Measurements from ENCODE around the gene GPC5. TPM values are rescaled to one million over a fixed set of nuclear protein-coding genes. Genes with fewer than 3 reads are reported as not detected.
"Not testable (repeated sequence)": the region's sequence is repeated elsewhere in the genome, so short reads cannot be mapped to it uniquely, and the experiment has no call there.

Gene GPC5
- total and polyA plus RNA-seq, 7 experiments from 2014 or later, result 0.10 to 0.38 TPM; not detected in 5

DNA sequence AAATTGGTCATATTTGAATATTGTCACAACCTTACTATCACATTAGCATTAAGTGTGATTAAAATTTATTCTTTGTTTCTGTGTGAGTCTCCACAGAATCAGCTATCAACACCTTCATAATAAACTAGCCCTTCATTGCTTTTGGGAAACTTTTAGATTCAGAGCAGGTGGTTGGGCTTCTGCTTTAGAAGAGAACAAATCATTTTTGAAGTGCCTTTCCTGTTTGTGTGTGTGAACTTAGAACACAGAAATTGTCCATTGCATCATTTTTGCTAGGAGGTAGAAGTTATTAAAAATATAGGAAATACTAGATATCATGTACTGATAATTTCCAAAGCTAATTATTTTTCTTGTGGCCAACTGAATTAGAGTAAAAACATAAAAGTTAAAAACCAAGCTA lies 500.6 kb downstream of the GPC5 start:
- H3K4me3 ChIP-seq (ENCODE audit: low read length); H3K36me3 ChIP-seq (ENCODE audit: control insufficient read depth in 2 of 3, insufficient read depth in 3 of 3, low read length in 3 of 3); H3K4me3 Mint-ChIP-seq; ATAC-seq; H3K36me3 Mint-ChIP-seq; H3K4me1 Mint-ChIP-seq; H3K27me3 ChIP-seq (ENCODE audit: control insufficient read depth in 2 of 2, insufficient read depth in 2 of 2, low read length in 2 of 2); POLR2A ChIA-PET; CTCF ChIA-PET; H3K27ac Mint-ChIP-seq; DNase-seq; intact Hi-C loops (cut with micrococcal nuclease); H3K9me3 ChIP-seq (ENCODE audit: control insufficient read depth in 2 of 3, low read length in 3 of 3); H3K4me1 ChIP-seq (ENCODE audit: control insufficient read depth in 2 of 2, insufficient read depth in 2 of 2, low read length in 2 of 2); H3K27me3 Mint-ChIP-seq; H3K27ac ChIP-seq (ENCODE audit: low read depth, low read length): not testable (repeated sequence)
- peaks cover 0 to 10% (median 1%) of the 10 kb centered on the region in 11 donors for H3K9me3 Mint-ChIP-seq

DNA sequence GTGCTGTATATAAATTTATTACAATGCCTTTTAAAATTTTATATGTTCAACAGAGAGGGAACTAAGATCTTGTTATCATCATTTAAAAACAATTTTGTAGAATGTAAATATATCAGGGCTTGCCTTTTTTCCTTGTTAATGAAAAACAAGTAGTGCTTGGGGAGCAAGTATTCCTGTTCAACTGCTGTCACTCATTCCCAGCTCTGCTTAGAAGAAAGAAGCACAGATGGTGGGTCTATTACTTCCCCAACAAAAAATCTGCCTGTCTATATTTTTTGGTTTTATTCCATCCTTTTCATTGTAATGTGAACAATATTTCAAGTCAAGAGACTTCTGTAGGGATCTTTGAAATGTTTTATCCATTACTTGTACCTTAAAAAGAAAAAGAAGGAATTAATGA lies 503.9 kb downstream of the GPC5 start:
- DNase-seq, result no peak
- Histone ChIP-seq H3K27me3 (ENCODE audit: control insufficient read depth in 2 of 2, insufficient read depth in 2 of 2, low read length in 2 of 2) (no peaks in the 10 kb centered on the region), H3K9me3 (ENCODE audit: control insufficient read depth in 2 of 3, low read length in 3 of 3) (no peaks in the 10 kb centered on the region), H3K4me3 (ENCODE audit: low read length) (no peak overlapping the region), H3K27ac (ENCODE audit: low read depth, low read length) (no peak overlapping the region), H3K36me3 (ENCODE audit: control insufficient read depth in 2 of 3, insufficient read depth in 3 of 3, low read length in 3 of 3) (no peaks in the 10 kb centered on the region), H3K4me1 (ENCODE audit: control insufficient read depth in 2 of 2, insufficient read depth in 2 of 2, low read length in 2 of 2) (no peaks in the 10 kb centered on the region)
- ChIA-PET POLR2A (no interaction called here), CTCF (no interaction called here)
- intact Hi-C loops (cut with micrococcal nuclease), result no loop called here
- H3K36me3 Mint-ChIP-seq, result no peaks in the 10 kb centered on the region
- H3K4me3 Mint-ChIP-seq, result no peak overlapping the region
- ATAC-seq, result no peak
- H3K4me1 Mint-ChIP-seq, result no peaks in the 10 kb centered on the region
- no peak overlapping the region for H3K27ac Mint-ChIP-seq
- peaks cover 0 to 6% (median 3%) of the 10 kb centered on the region in 11 donors for H3K9me3 Mint-ChIP-seq
- no peaks in the 10 kb centered on the region for H3K27me3 Mint-ChIP-seq

GRCh38 chr13:91904005-91904404 lies 505.6 kb downstream of the GPC5 start:
- CTCF ChIA-PET, result no interaction called here
- intact Hi-C loops (cut with micrococcal nuclease), result no loop called here

DNA sequence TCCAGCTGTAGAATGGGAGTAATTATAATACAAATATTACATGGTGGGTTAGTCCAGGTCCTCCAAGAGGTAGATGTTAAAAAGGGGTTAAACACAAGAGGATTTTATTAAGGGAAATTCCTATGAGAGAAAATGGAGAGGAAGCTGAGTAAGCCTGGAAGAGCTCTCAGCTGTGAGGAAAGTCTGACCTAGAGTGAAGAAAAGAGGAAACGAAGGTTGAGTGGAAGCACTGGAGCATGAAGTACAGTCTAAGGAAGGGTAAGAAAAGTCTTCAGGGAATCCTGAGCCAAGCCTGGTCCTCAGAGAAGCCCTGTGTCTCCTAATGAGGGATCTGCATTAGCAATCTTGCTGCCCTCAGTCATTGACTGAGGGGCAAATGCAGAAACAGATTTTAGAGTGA lies 506.2 kb downstream of the GPC5 start:
- H3K36me3 Mint-ChIP-seq, result no peaks in the 10 kb centered on the region
- DNase-seq (no peak), ATAC-seq (no peak)
- H3K36me3 ChIP-seq (ENCODE audit: control insufficient read depth in 2 of 3, insufficient read depth in 3 of 3, low read length in 3 of 3), result no peaks in the 10 kb centered on the region
- peaks cover 0 to 6% (median 3%) of the 10 kb centered on the region in 11 donors for H3K9me3 Mint-ChIP-seq
- ChIA-PET POLR2A (no interaction called here), CTCF (no interaction called here)
- no peaks in the 10 kb centered on the region for H3K9me3 ChIP-seq (ENCODE audit: control insufficient read depth in 2 of 3, low read length in 3 of 3)
- intact Hi-C loops (cut with micrococcal nuclease), result no loop called here
- H3K27me3 Mint-ChIP-seq, result no peaks in the 10 kb centered on the region
- no peak overlapping the region for H3K27ac Mint-ChIP-seq
- no peak overlapping the region for H3K4me3 ChIP-seq (ENCODE audit: low read length)
- H3K4me3 Mint-ChIP-seq, result no peak overlapping the region
- no peaks in the 10 kb centered on the region for H3K27me3 ChIP-seq (ENCODE audit: control insufficient read depth in 2 of 2, insufficient read depth in 2 of 2, low read length in 2 of 2)
- no peak overlapping the region for H3K27ac ChIP-seq (ENCODE audit: low read depth, low read length)
- H3K4me1 ChIP-seq (ENCODE audit: control insufficient read depth in 2 of 2, insufficient read depth in 2 of 2, low read length in 2 of 2), result no peaks in the 10 kb centered on the region
- no peaks in the 10 kb centered on the region for H3K4me1 Mint-ChIP-seq

More at GRCh38 chr13:91904005-91904404, 505.6 kb downstream of the GPC5 start:
- Histone ChIP-seq H3K9me3 (ENCODE audit: control insufficient read depth in 2 of 3, low read length in 3 of 3) (no peaks in the 10 kb centered on the region), H3K27me3 (ENCODE audit: control insufficient read depth in 2 of 2, insufficient read depth in 2 of 2, low read length in 2 of 2) (no peaks in the 10 kb centered on the region), H3K4me1 (ENCODE audit: control insufficient read depth in 2 of 2, insufficient read depth in 2 of 2, low read length in 2 of 2) (no peaks in the 10 kb centered on the region), H3K27ac (ENCODE audit: low read depth, low read length) (no peak overlapping the region), H3K4me3 (ENCODE audit: low read length) (no peak overlapping the region), H3K36me3 (ENCODE audit: control insufficient read depth in 2 of 3, insufficient read depth in 3 of 3, low read length in 3 of 3) (no peaks in the 10 kb centered on the region)
- Mint-ChIP-seq H3K27ac (no peak overlapping the region), H3K27me3 (no peaks in the 10 kb centered on the region), H3K4me3 (no peak overlapping the region), H3K4me1 (no peaks in the 10 kb centered on the region), H3K36me3 (no peaks in the 10 kb centered on the region), H3K9me3 (peaks cover 0 to 6% (median 3%) of the 10 kb centered on the region in 11 donors)
- POLR2A ChIA-PET, result no interaction called here
- ATAC-seq, result no peak
- no peak for DNase-seq

DNA sequence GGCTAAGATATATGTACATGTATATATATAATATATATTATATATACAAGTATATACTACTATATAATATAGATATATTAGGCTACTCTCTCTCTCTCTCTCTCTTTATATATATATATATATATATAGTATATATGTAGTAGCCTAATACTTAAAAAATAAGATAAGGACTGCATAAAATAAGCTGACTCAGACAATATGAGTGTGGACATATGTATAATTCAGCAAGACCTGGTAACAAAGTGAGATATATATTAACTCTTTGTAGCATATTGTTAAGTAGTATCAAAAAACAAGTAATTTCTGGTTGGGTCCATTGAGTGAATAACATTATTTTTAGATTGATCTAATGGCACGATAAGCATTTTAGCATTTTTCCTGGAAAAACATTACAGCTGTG lies 509.0 kb downstream of the GPC5 start:
- Mint-ChIP-seq H3K4me3 (no peak overlapping the region), H3K27me3 (no peaks in the 10 kb centered on the region), H3K4me1 (no peaks in the 10 kb centered on the region), H3K27ac (no peak overlapping the region), H3K36me3 (peaks cover 0 to 3% (median 0%) of the 10 kb centered on the region in 5 donors), H3K9me3 (peaks cover 0 to 10% (median 4%) of the 10 kb centered on the region in 11 donors)
- Histone ChIP-seq H3K4me3 (ENCODE audit: low read length) (no peak overlapping the region), H3K27me3 (ENCODE audit: control insufficient read depth in 2 of 2, insufficient read depth in 2 of 2, low read length in 2 of 2) (no peaks in the 10 kb centered on the region), H3K4me1 (ENCODE audit: control insufficient read depth in 2 of 2, insufficient read depth in 2 of 2, low read length in 2 of 2) (no peaks in the 10 kb centered on the region), H3K9me3 (ENCODE audit: control insufficient read depth in 2 of 3, low read length in 3 of 3) (no peaks in the 10 kb centered on the region), H3K36me3 (ENCODE audit: control insufficient read depth in 2 of 3, insufficient read depth in 3 of 3, low read length in 3 of 3) (no peaks in the 10 kb centered on the region), H3K27ac (ENCODE audit: low read depth, low read length) (no peak overlapping the region)
- DNase-seq (no peak), ATAC-seq (no peak)
- intact Hi-C loops (cut with micrococcal nuclease), result no loop called here
- POLR2A ChIA-PET, result no interaction called here
- CTCF ChIA-PET, result no interaction called here

- DNase-seq (no peak), ATAC-seq (no peak)
- Mint-ChIP-seq H3K4me3 (no peak overlapping the region), H3K9me3 (peaks cover 0 to 10% (median 4%) of the 10 kb centered on the region in 11 donors), H3K4me1 (no peaks in the 10 kb centered on the region), H3K27ac (no peak overlapping the region), H3K36me3 (peaks cover 0 to 3% (median 0%) of the 10 kb centered on the region in 5 donors), H3K27me3 (no peaks in the 10 kb centered on the region)
- no peak overlapping the region for H3K4me3 ChIP-seq (ENCODE audit: low read length)
- no peaks in the 10 kb centered on the region for H3K4me1 ChIP-seq (ENCODE audit: control insufficient read depth in 2 of 2, insufficient read depth in 2 of 2, low read length in 2 of 2)
- no peak overlapping the region for H3K27ac ChIP-seq (ENCODE audit: low read depth, low read length)
- intact Hi-C loops (cut with micrococcal nuclease), result no loop called here
- ChIA-PET POLR2A (no interaction called here), CTCF (no interaction called here)
- no peaks in the 10 kb centered on the region for H3K36me3 ChIP-seq (ENCODE audit: control insufficient read depth in 2 of 3, insufficient read depth in 3 of 3, low read length in 3 of 3)
- no peaks in the 10 kb centered on the region for H3K27me3 ChIP-seq (ENCODE audit: control insufficient read depth in 2 of 2, insufficient read depth in 2 of 2, low read length in 2 of 2)
- H3K9me3 ChIP-seq (ENCODE audit: control insufficient read depth in 2 of 3, low read length in 3 of 3), result no peaks in the 10 kb centered on the region
Measured at GRCh38 chr13:91909617-91910016, 511.2 kb downstream of the GPC5 start.

DNA sequence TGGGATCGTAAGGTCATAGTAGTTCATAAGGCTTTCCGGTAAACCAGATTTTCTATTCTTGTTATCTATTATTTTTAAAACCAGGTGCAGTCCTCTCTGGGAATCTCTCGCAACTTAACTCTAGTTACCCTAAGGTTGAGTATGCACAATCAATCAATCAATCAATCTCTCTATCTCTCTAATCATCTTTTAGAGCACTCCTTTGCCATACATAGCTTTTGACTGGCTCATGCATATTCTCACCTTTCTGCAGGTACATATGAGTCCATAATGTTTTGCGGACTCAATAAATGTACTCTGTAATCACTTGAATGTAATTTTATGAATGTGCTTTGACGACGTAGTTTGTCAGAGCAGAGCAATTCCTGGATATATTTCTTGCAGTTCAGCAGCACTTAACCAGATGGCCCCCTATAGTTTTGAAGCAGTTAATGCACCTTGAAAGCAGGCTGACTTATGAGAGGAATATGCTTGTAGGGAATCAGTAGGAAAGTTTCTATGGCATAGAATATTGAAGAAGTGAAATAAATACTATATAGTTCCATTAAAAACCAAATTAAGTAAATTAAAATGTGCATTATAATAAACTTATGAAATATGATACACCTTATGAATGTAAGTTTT lies 524.7 kb downstream of the GPC5 start:
- CTCF ChIA-PET, result no interaction called here
- DNase-seq (no peak), ATAC-seq (no peak)
- no peak overlapping the region for H3K27ac Mint-ChIP-seq
- Histone ChIP-seq H3K4me1 (ENCODE audit: control insufficient read depth in 2 of 2, insufficient read depth in 2 of 2, low read length in 2 of 2) (no peaks in the 10 kb centered on the region), H3K4me3 (ENCODE audit: low read length) (no peak overlapping the region), H3K9me3 (ENCODE audit: control insufficient read depth in 2 of 3, low read length in 3 of 3) (no peaks in the 10 kb centered on the region), H3K36me3 (ENCODE audit: control insufficient read depth in 2 of 3, insufficient read depth in 3 of 3, low read length in 3 of 3) (no peaks in the 10 kb centered on the region), H3K27ac (ENCODE audit: low read depth, low read length) (no peak overlapping the region), H3K27me3 (ENCODE audit: control insufficient read depth in 2 of 2, insufficient read depth in 2 of 2, low read length in 2 of 2) (no peaks in the 10 kb centered on the region)
- H3K36me3 Mint-ChIP-seq, result no peaks in the 10 kb centered on the region
- no peaks in the 10 kb centered on the region for H3K4me1 Mint-ChIP-seq
- H3K4me3 Mint-ChIP-seq, result no peak overlapping the region
- intact Hi-C loops (cut with micrococcal nuclease), result no loop called here
- no peaks in the 10 kb centered on the region for H3K27me3 Mint-ChIP-seq
- peaks cover 0 to 22% (median 3%) of the 10 kb centered on the region in 11 donors for H3K9me3 Mint-ChIP-seq
- POLR2A ChIA-PET, result no interaction called here
